HEK293T (cell line): Measurements from ENCODE around the gene ABCC10.

Experiments
- CTCF ChIA-PET: fragments of 350-600 bp; formaldehyde crosslinking; extraction: SDS; loops from one replicate; lab custom pipeline; 2021; ENCODE audit warnings: antibody characterized with exemption, inconsistent platforms; lab: Yijun Ruan, JAX
- POLR2A ChIA-PET: fragments of 350-600 bp; formaldehyde crosslinking; extraction: SDS; loops from one replicate; lab custom pipeline; 2020; ENCODE audit warnings: antibody characterized with exemption, inconsistent platforms; lab: Yijun Ruan, JAX
- DNase-seq: peaks from one replicate; pipeline ENCODE4 v3.0.0; 2012; ENCODE audit warnings: mixed read lengths; ENCODE audit errors: extremely low spot score
- ARNT ChIP-seq: fragments of 450-650 bp; IDR thresholded peaks from 2 replicates; pipeline ENCODE4 v1.6.1; 2017; ENCODE audit warnings: mild to moderate bottlenecking
- ELF4 ChIP-seq: fragments of 450-650 bp; IDR thresholded peaks from 2 replicates; pipeline ENCODE4 v1.6.1; 2017; ENCODE audit warnings: antibody characterized with exemption
- FOXA1 ChIP-seq: fragments of 450-650 bp; IDR thresholded peaks from 2 replicates; pipeline ENCODE4 v1.6.1; 2016; ENCODE audit warnings: mild to moderate bottlenecking
- FOXM1 ChIP-seq: fragments of 450-650 bp; IDR thresholded peaks from 2 replicates; pipeline ENCODE4 v1.6.1; 2017; ENCODE audit warnings: mild to moderate bottlenecking, borderline replicate concordance
- L3MBTL2 ChIP-seq: fragments of 450-650 bp; conservative IDR thresholded peaks from 2 replicates; pipeline ENCODE4 v1.6.1; 2016; ENCODE audit warnings: mild to moderate bottlenecking
- LEF1 ChIP-seq: fragments of 450-650 bp; IDR thresholded peaks from 2 replicates; pipeline ENCODE4 v1.6.1; 2017; ENCODE audit warnings: mild to moderate bottlenecking, borderline replicate concordance
- SP1 ChIP-seq: fragments of 450-650 bp; IDR thresholded peaks from 2 replicates; pipeline ENCODE4 v1.6.1; 2017
- TARDBP ChIP-seq: fragments of 450-650 bp; IDR thresholded peaks from 2 replicates; pipeline ENCODE4 v1.6.1; 2016

ABCC10 gene

GRCh38 chr6:43499028-43499815, 71.9 kb downstream of the ABCC10 start:
- no peak for TF ChIP-seq SP1
- TF ChIP-seq TARDBP: no peak
- TF ChIP-seq LEF1: no peak
- TF ChIP-seq FOXA1: no peak
- TF ChIP-seq L3MBTL2: no peak
- no peak for TF ChIP-seq FOXM1
- TF ChIP-seq ELF4: no peak
- TF ChIP-seq ARNT: no peak
- no peak for DNase-seq
- CTCF ChIA-PET: interaction anchor here (1.5 kb wide), 1 partner anchor 45 kb away, joined by 3 read pairs; no protein-coding TSS in a partner anchor
- POLR2A ChIA-PET: no interaction called here
